HepG2 (cell line): Measurements from ENCODE around the gene MECR. TPM values are rescaled to one million over a fixed set of nuclear protein-coding genes. Genes with fewer than 3 reads are reported as not detected.
A peak's percentile ranks its signal among the peaks of the same experiment; 100 is the strongest.

Experiments used
- ATAC-seq: fragments of 200-7000 bp; cut with Tn5 transposase; 3 replicates; pipeline ENCODE4 v1.9.1; 2020; ENCODE audit warnings: mild to moderate bottlenecking, moderate library complexity
- BruUV-seq: library from RNA; stranded (reverse); fragments of 400-500 nt; replicated peaks from 2 replicates; lab custom pipeline; 2021; lab: Mats Ljungman, UMichigan
- CTCF ChIA-PET: fragments of 300-600 bp; formaldehyde crosslinking; extraction: SDS; loops from one replicate; lab custom pipeline; 2021; ENCODE audit warnings: low total read pairs, inconsistent platforms, low intra/inter-chr PET ratio; lab: Yijun Ruan, JAX
- POLR2A ChIA-PET: fragments of 350-600 bp; sonication (Branson Sonifier 250); formaldehyde crosslinking; loops from one replicate; lab custom pipeline; 2020; ENCODE audit warnings: antibody characterized with exemption, inconsistent platforms; lab: Yijun Ruan, JAX
- DNase-seq: peaks from one replicate; pipeline ENCODE4 v3.0.0-alpha.2; 2015; ENCODE audit warnings: low spot score
- FAIRE-seq: peaks from 3 replicates; lab custom pipeline; 2011; peaks lifted over from hg19 to GRCh38; lab: Jason Lieb, UNC
- H2AFZ ChIP-seq: one replicate; pipeline ENCODE4 v1.6.1; 2011; ENCODE audit warnings: low read length, inconsistent platforms
- H3K27ac ChIP-seq: fragments of 300-600 bp; 3 replicates; pipeline ENCODE4 v1.8.0; 2011; ENCODE audit warnings: mixed run types, mild to moderate bottlenecking, mixed read lengths, low read length, inconsistent platforms; ENCODE audit not compliant: insufficient read depth; ENCODE audit errors: extremely low read length
- H3K27me3 ChIP-seq, 2 experiments: fragments of 200-600 bp in 1 of 2; 2 replicates in 1 of 2; 3 replicates in 1 of 2; pipeline versions ENCODE4 v1.6.0 to v1.8.0; 2011; ENCODE audit warnings: low read length in 2 of 2, mild to moderate bottlenecking in 2 of 2, moderate library complexity in 2 of 2, inconsistent platforms in 1 of 2; ENCODE audit not compliant: insufficient read depth in 2 of 2, control insufficient read depth in 1 of 2
- H3K36me3 ChIP-seq, 2 experiments: fragments of 200-600 bp in 1 of 2; replicated peaks in 1 of 2; 2 replicates in 1 of 2; 3 replicates in 1 of 2; pipeline versions ENCODE4 v1.5.1 to v1.8.0; 2011; ENCODE audit warnings: low read length in 2 of 2, inconsistent platforms in 1 of 2; ENCODE audit not compliant: insufficient read depth in 2 of 2, control insufficient read depth in 1 of 2
- H3K4me1 ChIP-seq: 2 replicates; pipeline ENCODE4 v1.5.1; 2012; ENCODE audit warnings: low read length, inconsistent platforms; ENCODE audit not compliant: insufficient read depth
- H3K4me2 ChIP-seq: 2 replicates; pipeline ENCODE4 v1.6.0; 2011; ENCODE audit warnings: low read depth, low read length, inconsistent platforms
- H3K4me3 ChIP-seq, 3 experiments: fragments of 200-600 bp in 1 of 3; sonication (generic), shearing (Covaris generic) in 1 of 3; replicated peaks in 1 of 3; 2 replicates each; pipeline ENCODE4 v1.5.1; 2011 to 2016; ENCODE audit warnings: low read length in 3 of 3, inconsistent platforms in 2 of 3, low read depth in 2 of 3, mild to moderate bottlenecking in 2 of 3, control low read depth in 1 of 3, mixed read lengths in 1 of 3; ENCODE audit not compliant: insufficient read depth in 1 of 3
- H3K79me2 ChIP-seq: one replicate; pipeline ENCODE4 v1.6.1; 2011; ENCODE audit warnings: low read length, inconsistent platforms; ENCODE audit not compliant: insufficient read depth
- H3K9ac ChIP-seq: 2 replicates; pipeline ENCODE4 v1.6.0; 2011; ENCODE audit warnings: mild to moderate bottlenecking, low read depth, low read length, inconsistent platforms; ENCODE audit not compliant: insufficient read depth
- H3K9me3 ChIP-seq: 2 replicates; pipeline ENCODE4 v1.5.1; 2012; ENCODE audit warnings: mild to moderate bottlenecking, low read length
- H4K20me1 ChIP-seq: 2 replicates; pipeline ENCODE4 v1.6.0; 2011; ENCODE audit warnings: inconsistent platforms, mild to moderate bottlenecking, low read length, moderate library complexity; ENCODE audit not compliant: insufficient read depth
- ARNT ChIP-seq: fragments of 450-650 bp; IDR thresholded peaks from 2 replicates; pipeline ENCODE4 v1.6.1; 2017
- ATF7 ChIP-seq, 2 experiments: fragments of 450-650 bp in 1 of 2; sonication (generic) in 1 of 2; formaldehyde crosslinking in 1 of 2; IDR thresholded peaks; 2 replicates each; pipeline versions ENCODE4 v1.4.0 to v1.6.1; 2016 to 2020; ENCODE audit warnings: antibody characterized with exemption in 1 of 2, mild to moderate bottlenecking in 1 of 2, missing genetic modification reagents in 1 of 2
- CEBPB ChIP-seq: IDR thresholded peaks from 2 replicates; pipeline ENCODE4 v1.6.1; 2011; ENCODE audit warnings: low read depth, low read length, improper control_type of control experiment, borderline replicate concordance
- CEBPG ChIP-seq: IDR thresholded peaks from 2 replicates; pipeline ENCODE4 v1.6.1; 2016
- HNRNPK ChIP-seq: fragments of 200-400 bp; formaldehyde crosslinking; IDR thresholded peaks from 2 replicates; pipeline ENCODE4 v1.6.1; 2018; ENCODE audit warnings: low read length, low read depth, moderate library complexity, mild to moderate bottlenecking; ENCODE audit not compliant: poor library complexity, severe bottlenecking
- HOXA3 ChIP-seq: sonication (generic); formaldehyde crosslinking; IDR thresholded peaks from 2 replicates; pipeline ENCODE4 v1.5.0; 2020; ENCODE audit warnings: missing genetic modification reagents
- KDM2A ChIP-seq: sonication (generic); formaldehyde crosslinking; IDR thresholded peaks from 2 replicates; pipeline ENCODE4 v1.4.0; 2020; ENCODE audit warnings: low read depth, missing genetic modification reagents, borderline replicate concordance
- POLR2AphosphoS5 ChIP-seq: IDR thresholded peaks from 2 replicates; pipeline ENCODE4 v1.6.1; 2012; ENCODE audit warnings: low read depth, low read length
- PPARG ChIP-seq: conservative IDR thresholded peaks from 2 replicates; pipeline ENCODE4 v1.6.1; 2016; ENCODE audit warnings: missing biosample characterization, missing genetic modification reagents
- RXRA ChIP-seq: sonication (generic); formaldehyde crosslinking; IDR thresholded peaks from 2 replicates; pipeline ENCODE4 v1.5.1; 2020; ENCODE audit warnings: missing genetic modification reagents
- TBP ChIP-seq: sonication (generic); formaldehyde crosslinking; IDR thresholded peaks from 2 replicates; pipeline ENCODE4 v1.5.0; 2020; ENCODE audit warnings: missing genetic modification reagents
- ZNF260 ChIP-seq: sonication (generic); formaldehyde crosslinking; IDR thresholded peaks from 2 replicates; pipeline ENCODE4 v1.4.0; 2020; ENCODE audit warnings: missing genetic modification reagents, low read depth, mild to moderate bottlenecking, borderline replicate concordance
- ZNF768 ChIP-seq: sonication (generic); formaldehyde crosslinking; IDR thresholded peaks from 2 replicates; pipeline ENCODE4 v1.4.0; 2020; ENCODE audit warnings: missing genetic modification reagents
- ZNF841 ChIP-seq: sonication (generic); formaldehyde crosslinking; IDR thresholded peaks from 2 replicates; pipeline ENCODE4 v1.8.1; 2023; ENCODE audit warnings: missing genetic modification reagents, borderline replicate concordance
- WGBS: methylation state at CpG from one replicate; pipeline ENCODE4 v1.1.6; 2017; ENCODE audit warnings: low lambda C conversion rate; 5-methylcytosine and 5-hydroxymethylcytosine counted together
- in situ Hi-C: cut with HindIII; loops from 2 replicates; pipeline ENCODE4 v1.10.0; 2017; ENCODE audit warnings: low pct_unique_long_range_greater_than_20kb; ENCODE audit not compliant: extremely low pct_ligation_motif_present
- intact Hi-C: fragments of 100-400 bp; cut with micrococcal nuclease; formaldehyde crosslinking; loops from one replicate; pipeline ENCODE4 v1.10.0; 2022; ENCODE audit not compliant: unreplicated experiment
- polyA plus RNA-seq, 8 experiments: library from polyadenylated mRNA; depleted of rRNA in 3 of 8; stranded (reverse) in 7 of 8; unstranded in 1 of 8; fragments of >200 nt; fragmentation: Illumina TruSeq in 4 of 8; extraction: Trizol in 4 of 8; gene quantifications; 2 replicates each; pipeline versions ENCODE4 v1.2.1 to v1.2.3, GENCODE V29; 2011 to 2016; ENCODE audit warnings: low read depth in 4 of 8, missing spikeins in 1 of 8, mixed read lengths in 1 of 8; ENCODE audit not compliant: insufficient read depth in 1 of 8
- total RNA-seq, 5 experiments: library from RNA; depleted of rRNA; stranded (reverse); fragments of >200 nt; fragmentation: Illumina TruSeq; extraction: Trizol; gene quantifications; 2 replicates each; pipeline ENCODE4 v1.2.3, GENCODE V29; 2016; ENCODE audit warnings: low read depth in 1 of 5
- TF ChIP-seq, protein P1 (sequence below): sonication (generic); formaldehyde crosslinking; IDR thresholded peaks from 2 replicates; pipeline ENCODE4 v1.8.0; 2022; ENCODE audit warnings: missing genetic modification reagents, mild to moderate bottlenecking, moderate library complexity, borderline replicate concordance
- TF ChIP-seq, protein P2 (sequence below): sonication (generic); formaldehyde crosslinking; IDR thresholded peaks from 2 replicates; pipeline ENCODE4 v1.5.0; 2020; ENCODE audit warnings: mild to moderate bottlenecking, missing genetic modification reagents
- TF ChIP-seq, protein P3 (sequence below), 2 experiments: fragments of 450-650 bp in 1 of 2; sonication (generic) in 1 of 2; formaldehyde crosslinking; IDR thresholded peaks; 2 replicates each; pipeline versions ENCODE4 v1.5.0 to v1.8.0; 2020 to 2022; ENCODE audit warnings: mild to moderate bottlenecking in 1 of 2, missing genetic modification reagents in 1 of 2
- TF ChIP-seq, protein P4 (sequence below): sonication (generic); formaldehyde crosslinking; IDR thresholded peaks from 2 replicates; pipeline ENCODE4 v1.4.0; 2020; ENCODE audit warnings: missing genetic modification reagents

MECR gene
- total and polyA plus RNA-seq, 2 of the 13 experiments (the other 11 are each of a cell fraction or from before 2014, with no cell fraction given) = 18.8 to 24.9 TPM

DNA sequence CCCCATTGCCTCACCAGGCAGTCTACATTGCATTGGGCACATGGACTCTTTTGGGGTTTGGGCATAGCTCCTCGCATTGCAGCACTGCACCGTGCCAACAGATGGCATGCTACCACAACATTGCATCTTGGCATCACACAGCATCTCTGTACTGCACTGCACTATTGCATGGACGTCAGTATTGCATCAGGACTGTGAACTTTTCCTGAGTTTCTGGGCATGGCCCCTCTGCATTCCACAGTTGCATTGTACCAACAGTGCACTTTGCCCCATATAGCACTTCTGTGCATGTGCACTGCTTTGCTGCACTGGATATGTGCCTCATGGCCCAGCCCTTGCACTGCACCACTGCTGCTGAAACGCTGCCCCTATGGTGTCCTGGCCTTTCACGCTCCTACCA is 15.1 kb upstream of the MECR start:
- H3K9me3 ChIP-seq = no peaks in the 10 kb centered on the region
- ChIA-PET POLR2A (no interaction called here), CTCF (no interaction called here)
- H3K4me2 ChIP-seq = no peak overlapping the region
- no peak overlapping the region for H3K9ac ChIP-seq
- no peak overlapping the region for H2AFZ ChIP-seq
- H3K36me3 ChIP-seq = no peaks in the 10 kb centered on the region
- DNase-seq = peak; percentile 51
- no peak for FAIRE-seq
- in situ Hi-C loops = loop anchor here (10.0 kb wide), 1 partner anchor 1469 kb away; no protein-coding TSS in a partner anchor
- WGBS = 51% methylated on average over 3 of the region's 5 CpGs
- H3K27me3 ChIP-seq = no peaks in the 10 kb centered on the region
- no TSS peak for BruUV-seq
- H3K79me2 ChIP-seq = peaks cover 29% of the 10 kb centered on the region
- H3K27ac ChIP-seq = no peak overlapping the region
- intact Hi-C loops = no loop called here
- H4K20me1 ChIP-seq = peaks cover 22% of the 10 kb centered on the region
- H3K4me1 ChIP-seq = peaks cover 43% of the 10 kb centered on the region
- ATAC-seq = peak; percentile 71
- no peak overlapping the region for H3K4me3 ChIP-seq
- TF ChIP-seq, protein P1, sequence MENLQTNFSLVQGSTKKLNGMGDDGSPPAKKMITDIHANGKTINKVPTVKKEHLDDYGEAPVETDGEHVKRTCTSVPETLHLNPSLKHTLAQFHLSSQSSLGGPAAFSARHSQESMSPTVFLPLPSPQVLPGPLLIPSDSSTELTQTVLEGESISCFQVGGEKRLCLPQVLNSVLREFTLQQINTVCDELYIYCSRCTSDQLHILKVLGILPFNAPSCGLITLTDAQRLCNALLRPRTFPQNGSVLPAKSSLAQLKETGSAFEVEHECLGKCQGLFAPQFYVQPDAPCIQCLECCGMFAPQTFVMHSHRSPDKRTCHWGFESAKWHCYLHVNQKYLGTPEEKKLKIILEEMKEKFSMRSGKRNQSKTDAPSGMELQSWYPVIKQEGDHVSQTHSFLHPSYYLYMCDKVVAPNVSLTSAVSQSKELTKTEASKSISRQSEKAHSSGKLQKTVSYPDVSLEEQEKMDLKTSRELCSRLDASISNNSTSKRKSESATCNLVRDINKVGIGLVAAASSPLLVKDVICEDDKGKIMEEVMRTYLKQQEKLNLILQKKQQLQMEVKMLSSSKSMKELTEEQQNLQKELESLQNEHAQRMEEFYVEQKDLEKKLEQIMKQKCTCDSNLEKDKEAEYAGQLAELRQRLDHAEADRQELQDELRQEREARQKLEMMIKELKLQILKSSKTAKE = no peak
- TF ChIP-seq ARNT (no peak), ZNF841 (CRISPR knock-in tag) (no peak), POLR2AphosphoS5 (no peak), ATF7 (IDR thresholded peaks at IDR 0.05) (no peak), ATF7 (CRISPR knock-in tag; IDR thresholded peaks at IDR 0.05) (0 out of 2 replicates have a peak, but pooled peaks have one; percentile 19), KDM2A (CRISPR knock-in tag) (no peak), CEBPB (peak; percentile 69; the same call in 1 of the 2 replicates), CEBPG (peak; percentile 81), ZNF260 (CRISPR knock-in tag) (no peak), TBP (CRISPR knock-in tag) (no peak), RXRA (CRISPR knock-in tag) (0 out of 2 replicates have a peak, but pooled peaks have one; percentile 49), ZNF768 (peak; percentile 25; the same call in 1 of the 2 replicates), HNRNPK (no peak), HOXA3 (CRISPR knock-in tag) (peak; percentile 45; the same call in 1 of the 2 replicates), PPARG (peak; percentile 87)
- TF ChIP-seq, protein P2, sequence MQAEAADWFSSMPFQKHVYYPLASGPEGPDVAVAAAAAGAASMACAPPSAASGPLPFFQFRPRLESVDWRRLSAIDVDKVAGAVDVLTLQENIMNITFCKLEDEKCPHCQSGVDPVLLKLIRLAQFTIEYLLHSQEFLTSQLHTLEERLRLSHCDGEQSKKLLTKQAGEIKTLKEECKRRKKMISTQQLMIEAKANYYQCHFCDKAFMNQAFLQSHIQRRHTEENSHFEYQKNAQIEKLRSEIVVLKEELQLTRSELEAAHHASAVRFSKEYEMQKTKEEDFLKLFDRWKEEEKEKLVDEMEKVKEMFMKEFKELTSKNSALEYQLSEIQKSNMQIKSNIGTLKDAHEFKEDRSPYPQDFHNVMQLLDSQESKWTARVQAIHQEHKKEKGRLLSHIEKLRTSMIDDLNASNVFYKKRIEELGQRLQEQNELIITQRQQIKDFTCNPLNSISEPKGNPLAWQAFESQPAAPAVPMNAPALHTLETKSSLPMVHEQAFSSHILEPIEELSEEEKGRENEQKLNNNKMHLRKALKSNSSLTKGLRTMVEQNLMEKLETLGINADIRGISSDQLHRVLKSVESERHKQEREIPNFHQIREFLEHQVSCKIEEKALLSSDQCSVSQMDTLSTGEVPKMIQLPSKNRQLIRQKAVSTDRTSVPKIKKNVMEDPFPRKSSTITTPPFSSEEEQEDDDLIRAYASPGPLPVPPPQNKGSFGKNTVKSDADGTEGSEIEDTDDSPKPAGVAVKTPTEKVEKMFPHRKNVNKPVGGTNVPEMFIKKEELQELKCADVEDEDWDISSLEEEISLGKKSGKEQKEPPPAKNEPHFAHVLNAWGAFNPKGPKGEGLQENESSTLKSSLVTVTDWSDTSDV (CRISPR knock-in tag) = no peak
- TF ChIP-seq, protein P3, sequence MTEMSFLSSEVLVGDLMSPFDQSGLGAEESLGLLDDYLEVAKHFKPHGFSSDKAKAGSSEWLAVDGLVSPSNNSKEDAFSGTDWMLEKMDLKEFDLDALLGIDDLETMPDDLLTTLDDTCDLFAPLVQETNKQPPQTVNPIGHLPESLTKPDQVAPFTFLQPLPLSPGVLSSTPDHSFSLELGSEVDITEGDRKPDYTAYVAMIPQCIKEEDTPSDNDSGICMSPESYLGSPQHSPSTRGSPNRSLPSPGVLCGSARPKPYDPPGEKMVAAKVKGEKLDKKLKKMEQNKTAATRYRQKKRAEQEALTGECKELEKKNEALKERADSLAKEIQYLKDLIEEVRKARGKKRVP (CRISPR knock-in tag; IDR thresholded peaks at IDR 0.05) = peak in 1 of 2 experiments; percentile 81; a peak in 2 of 4 replicates
- TF ChIP-seq, protein P4, sequence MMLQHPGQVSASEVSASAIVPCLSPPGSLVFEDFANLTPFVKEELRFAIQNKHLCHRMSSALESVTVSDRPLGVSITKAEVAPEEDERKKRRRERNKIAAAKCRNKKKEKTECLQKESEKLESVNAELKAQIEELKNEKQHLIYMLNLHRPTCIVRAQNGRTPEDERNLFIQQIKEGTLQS (CRISPR knock-in tag) = peak; percentile 27; the same call in 1 of the 2 replicates
